Spleen (tissue), 11 donors: ENCODE measurements around the gene FAM234B. TPM values are rescaled to one million over a fixed set of nuclear protein-coding genes. Genes with fewer than 3 reads are reported as not detected.

ENCODE experiments used
- DNase-seq: peaks from one replicate; pipeline ENCODE4 v3.0.0-alpha.2; 2020
- H3K27ac ChIP-seq, 8 donors: fragments of 200-600 bp; sonication (generic) in 7 of 8; 1 replicate in 4 of 8; 2 replicates in 4 of 8; pipeline versions ENCODE4 v1.5.0 to v1.8.0; 2016 to 2021; ENCODE audit warnings: inconsistent platforms in 4 of 8, mild to moderate bottlenecking in 4 of 8, moderate library complexity in 1 of 8
- H3K27me3 ChIP-seq, 7 donors: fragments of 200-600 bp; sonication (generic) in 6 of 7; replicated peaks in 1 of 7; 1 replicate in 4 of 7; 2 replicates in 3 of 7; pipeline versions ENCODE4 v1.5.0 to v1.8.0; 2016 to 2021; ENCODE audit warnings: inconsistent platforms in 3 of 7, mild to moderate bottlenecking in 1 of 7
- H3K36me3 ChIP-seq, 6 donors: fragments of 200-600 bp; sonication (generic) in 5 of 6; 1 replicate in 4 of 6; 2 replicates in 2 of 6; pipeline versions ENCODE4 v1.5.0 to v1.8.0; 2016 to 2021; ENCODE audit warnings: inconsistent platforms in 2 of 6
- H3K4me1 ChIP-seq, 6 donors: fragments of 200-600 bp; sonication (generic) in 5 of 6; 1 replicate in 3 of 6; 2 replicates in 3 of 6; pipeline versions ENCODE4 v1.5.0 to v1.8.0; 2016 to 2021; ENCODE audit warnings: inconsistent platforms in 3 of 6
- H3K4me3 ChIP-seq, 8 donors: fragments of 200-600 bp; sonication (generic) in 7 of 8; 1 replicate in 4 of 8; 2 replicates in 4 of 8; pipeline versions ENCODE4 v1.5.0 to v1.8.0; 2016 to 2021; ENCODE audit warnings: inconsistent platforms in 4 of 8, mild to moderate bottlenecking in 4 of 8, moderate library complexity in 2 of 8
- H3K9me3 ChIP-seq, 8 donors: fragments of 200-600 bp; sonication (generic) in 7 of 8; 1 replicate in 4 of 8; 2 replicates in 4 of 8; pipeline versions ENCODE4 v1.5.0 to v1.8.0; 2016 to 2021; ENCODE audit warnings: inconsistent platforms in 4 of 8
- CTCF ChIP-seq, 11 experiments: fragments of 200-600 bp in 7 of 11; fragments of 450-650 bp in 4 of 11; sonication (generic) in 4 of 11; IDR thresholded peaks in 8 of 11; conservative IDR thresholded peaks in 3 of 11; 1 replicate in 7 of 11; 2 replicates in 4 of 11; pipeline versions ENCODE4 v1.4.0 to v1.8.0; 2016 to 2021; ENCODE audit warnings: antibody characterized with exemption in 11 of 11, inconsistent platforms in 4 of 11, mild to moderate bottlenecking in 1 of 11
- POLR2A ChIP-seq, 3 donors: fragments of 450-650 bp; IDR thresholded peaks; one replicate each; pipeline ENCODE4 v1.5.1; 2017; ENCODE audit warnings: antibody characterized with exemption in 3 of 3, mild to moderate bottlenecking in 1 of 3
- POLR2AphosphoS5 ChIP-seq, 3 donors: sonication (generic); formaldehyde crosslinking; IDR thresholded peaks; one replicate each; pipeline ENCODE4 v1.5.1; 2017; ENCODE audit warnings: antibody characterized with exemption in 3 of 3
- WGBS, 5 donors: extraction: QIAGEN DNeasy Blood & Tissue Kit in 3 of 5; methylation state at CpG; one replicate each; pipeline versions ENCODE4 v1.1.5 to v1.1.7; 2013 to 2018; 5-methylcytosine and 5-hydroxymethylcytosine counted together
- intact Hi-C: fragments of 100-400 bp; cut with DNase I; formaldehyde crosslinking; loops from one replicate; pipeline ENCODE4 v1.15.0; 2023; ENCODE audit warnings: low total_unique reads
- polyA plus RNA-seq, 3 donors: library from polyadenylated mRNA; stranded (reverse); fragments of 200-250 nt; gene quantifications; one replicate each; pipeline ENCODE4 v1.2.1, GENCODE V29; 2013
- total RNA-seq, 7 donors: library from RNA; depleted of rRNA in 3 of 7; stranded (reverse); fragments of >200 nt in 3 of 7; fragmentation: NEBNext Ultra II Directional in 4 of 7; extraction: Animal tissue kit (Norgen Biotek cat#: 25700) in 4 of 7; gene quantifications; one replicate each; pipeline versions ENCODE4 v1.1.0 to v1.2.1, GENCODE V29; 2016 to 2021
- donor health status: healthy with polysubstance abuse.
- donor health status: DM: no; HTN: no; CAD: no; lungs with moderate emphysema.
- donor health status: DM: no; HTN: no; CAD: no.
- donor health status: Bipolar disorder and iron deficiency.
- donor health status: healthy.
- donor health status: DM: no; HTN: no; CAD: no.
- donor health status: DM: yes; HTN: yes; CAD: no.

The FAM234B gene
- total and polyA plus RNA-seq, 10 donors = 0.59 to 8.2 (median 6.2) TPM

GRCh38 chr12:13117029-13117428, 72.8 kb downstream of the FAM234B start:
- Histone ChIP-seq H3K4me1 (no peaks in the 10 kb centered on the region), H3K27me3 (no peaks in the 10 kb centered on the region), H3K36me3 (no peaks in the 10 kb centered on the region), H3K9me3 (peaks cover 0 to under 1% (median 0%) of the 10 kb centered on the region in 8 donors), H3K4me3 (no peak overlapping the region), H3K27ac (no peak overlapping the region)
- DNase-seq = no peak
- TF ChIP-seq CTCF (IDR thresholded peaks at IDR 0.05 in 8 of 11, conservative IDR thresholded peaks at IDR 0.05 in 3 of 11) (no peak), POLR2A (IDR thresholded peaks at IDR 0.05) (no peak), POLR2AphosphoS5 (IDR thresholded peaks at IDR 0.05) (no peak)
- intact Hi-C loops = no loop called here
- 74 to 83% (median 80%) methylated on average over 6 of the region's 6 CpGs for WGBS, 5 donors

- Histone ChIP-seq H3K4me1 (no peaks in the 10 kb centered on the region), H3K4me3 (no peak overlapping the region), H3K27ac (no peak overlapping the region), H3K9me3 (no peaks in the 10 kb centered on the region), H3K27me3 (no peaks in the 10 kb centered on the region), H3K36me3 (no peaks in the 10 kb centered on the region)
- no peak for DNase-seq
- WGBS, 5 donors = 72 to 90% (median 78%) methylated on average over 2 of the region's 2 CpGs
- TF ChIP-seq CTCF (IDR thresholded peaks at IDR 0.05 in 8 of 11, conservative IDR thresholded peaks at IDR 0.05 in 3 of 11) (no peak), POLR2A (IDR thresholded peaks at IDR 0.05) (no peak), POLR2AphosphoS5 (IDR thresholded peaks at IDR 0.05) (no peak)
- intact Hi-C loops = no loop called here
Observed at GRCh38 chr12:13119826-13120225, 75.6 kb downstream of the FAM234B start.

GRCh38 chr12:13120413-13120812, 76.2 kb downstream of the FAM234B start:
- Histone ChIP-seq H3K4me1 (peaks cover 0 to 4% (median 0%) of the 10 kb centered on the region in 6 donors), H3K9me3 (no peaks in the 10 kb centered on the region), H3K36me3 (no peaks in the 10 kb centered on the region), H3K4me3 (no peak overlapping the region), H3K27ac (no peak overlapping the region), H3K27me3 (no peaks in the 10 kb centered on the region)
- no peak for DNase-seq
- TF ChIP-seq POLR2AphosphoS5 (IDR thresholded peaks at IDR 0.05) (no peak), POLR2A (IDR thresholded peaks at IDR 0.05) (no peak), CTCF (IDR thresholded peaks at IDR 0.05 in 8 of 11, conservative IDR thresholded peaks at IDR 0.05 in 3 of 11) (no peak)
- intact Hi-C loops = no loop called here
- WGBS, 5 donors = 79 to 90% (median 85%) methylated on average over 3 of the region's 3 CpGs

- Histone ChIP-seq H3K27ac (no peak overlapping the region), H3K4me1 (peaks cover 0 to 4% (median 0%) of the 10 kb centered on the region in 6 donors), H3K27me3 (no peaks in the 10 kb centered on the region), H3K9me3 (no peaks in the 10 kb centered on the region), H3K4me3 (no peak overlapping the region), H3K36me3 (no peaks in the 10 kb centered on the region)
- 76 to 96% (median 84%) methylated on average over 5 of the region's 5 CpGs for WGBS, 5 donors
- intact Hi-C loops = no loop called here
- no peak for DNase-seq
- TF ChIP-seq CTCF (IDR thresholded peaks at IDR 0.05 in 8 of 11, conservative IDR thresholded peaks at IDR 0.05 in 3 of 11) = no peak
- no peak for TF ChIP-seq POLR2A (IDR thresholded peaks at IDR 0.05)
- TF ChIP-seq POLR2AphosphoS5 (IDR thresholded peaks at IDR 0.05) = no peak
Observed at GRCh38 chr12:13121568-13121967, 77.4 kb downstream of the FAM234B start.
